B cell (primary cell): Measurements from ENCODE around the gene HDAC9. TPM values are rescaled to one million over a fixed set of nuclear protein-coding genes. Genes with fewer than 3 reads are reported as not detected.
A peak's percentile ranks its signal among the peaks of the same experiment; 100 is the strongest.
"Not testable (repeated sequence)": the region's sequence is repeated elsewhere in the genome, so short reads cannot be mapped to it uniquely, and the experiment has no call there.

Experiments
- ATAC-seq: fragments of 200-7000 bp; cut with Tn5 transposase; one replicate; pipeline ENCODE4 v1.10.0; 2021; ENCODE audit warnings: low read depth, mild to moderate bottlenecking, moderate number of reproducible peaks, moderate library complexity
- CTCF ChIA-PET: fragments of 350-600 bp; sonication (Branson Sonifier 250); formaldehyde crosslinking; loops from one replicate; lab custom pipeline; 2021; ENCODE audit warnings: antibody characterized with exemption, inconsistent platforms; lab: Charles Lee
- POLR2A ChIA-PET: fragments of 350-600 bp; sonication (Branson Sonifier 250); formaldehyde crosslinking; loops from one replicate; lab custom pipeline; 2021; ENCODE audit warnings: antibody characterized with exemption; lab: Charles Lee
- DNase-seq: peaks from one replicate; pipeline ENCODE4 v3.0.0; 2013
- H2AFZ ChIP-seq: 2 replicates; pipeline ENCODE4 v1.6.1; 2012; ENCODE audit warnings: mild to moderate bottlenecking, low read depth, low read length; ENCODE audit not compliant: insufficient read depth, poor library complexity, severe bottlenecking
- H3K27ac ChIP-seq, 2 donors: 1 replicate in 1 of 2; 2 replicates in 1 of 2; pipeline ENCODE4 v1.5.1; 2012 to 2013; ENCODE audit warnings: low read length in 2 of 2, mild to moderate bottlenecking in 2 of 2, moderate library complexity in 1 of 2
- H3K27me3 ChIP-seq, 4 experiments: fragments of 200-600 bp in 1 of 4; sonication (generic) in 1 of 4; replicated peaks in 1 of 4; 1 replicate in 2 of 4; 2 replicates in 2 of 4; pipeline versions ENCODE4 v1.6.1 to v1.7.0; 2013 to 2016; ENCODE audit warnings: low read length in 3 of 4, mild to moderate bottlenecking in 2 of 4, mixed read lengths in 1 of 4, moderate library complexity in 1 of 4; ENCODE audit not compliant: insufficient read depth in 4 of 4, control insufficient read depth in 3 of 4; ENCODE audit errors: control extremely low read depth in 1 of 4
- H3K36me3 ChIP-seq, 2 experiments: replicated peaks in 1 of 2; 1 replicate in 1 of 2; 2 replicates in 1 of 2; pipeline versions ENCODE4 v1.6.1 to v1.7.1; 2013; ENCODE audit warnings: low read length in 1 of 2; ENCODE audit not compliant: insufficient read depth in 2 of 2, control insufficient read depth in 1 of 2; ENCODE audit errors: control extremely low read depth in 1 of 2, extremely low read depth in 1 of 2
- H3K4me1 ChIP-seq, 2 donors: fragments of 200-600 bp in 1 of 2; sonication (generic) in 1 of 2; 1 replicate in 1 of 2; 2 replicates in 1 of 2; pipeline versions ENCODE4 v1.5.1 to v1.6.1; 2013 to 2017; ENCODE audit warnings: low read length in 2 of 2; ENCODE audit not compliant: control insufficient read depth in 2 of 2, insufficient read depth in 2 of 2
- H3K4me2 ChIP-seq: replicated peaks from 2 replicates; pipeline ENCODE3; 2012; ENCODE audit warnings: mild to moderate bottlenecking, low read depth, low read length; ENCODE audit not compliant: poor library complexity, severe bottlenecking
- H3K4me3 ChIP-seq, 5 experiments: fragments of 200-600 bp in 1 of 5; sonication (generic) in 1 of 5; 1 replicate in 3 of 5; 2 replicates in 2 of 5; pipeline versions ENCODE4 v1.5.1 to v1.7.0; 2011 to 2016; ENCODE audit warnings: low read length in 4 of 5, mild to moderate bottlenecking in 4 of 5, low read depth in 2 of 5, control low read depth in 1 of 5, moderate library complexity in 1 of 5; ENCODE audit not compliant: insufficient read depth in 1 of 5; ENCODE audit errors: control extremely low read depth in 1 of 5, extremely low read depth in 1 of 5
- H3K79me2 ChIP-seq: fragments of 200-600 bp; sonication (generic); one replicate; pipeline ENCODE4 v1.6.0; 2016; ENCODE audit warnings: low read length; ENCODE audit not compliant: control insufficient read depth, insufficient read depth
- H3K9ac ChIP-seq: fragments of 200-600 bp; sonication (generic); 2 replicates; pipeline ENCODE4 v1.6.1; 2017; ENCODE audit warnings: mild to moderate bottlenecking, low read length, moderate library complexity
- H3K9me3 ChIP-seq, 3 donors: one replicate each; pipeline versions ENCODE4 v1.6.1 to v1.7.1; 2013; ENCODE audit warnings: low read length in 2 of 3; ENCODE audit not compliant: control insufficient read depth in 2 of 3, insufficient read depth in 1 of 3; ENCODE audit errors: control extremely low read depth in 1 of 3
- H4K20me1 ChIP-seq: 2 replicates; pipeline ENCODE4 v1.6.0; 2012; ENCODE audit warnings: mild to moderate bottlenecking, low read length; ENCODE audit not compliant: insufficient read depth, control insufficient read depth, poor library complexity, severe bottlenecking
- H3K27ac Mint-ChIP-seq: one replicate; pipeline ENCODE4 v1.8.0; 2021; ENCODE audit warnings: mixed read lengths
- H3K27me3 Mint-ChIP-seq: one replicate; pipeline ENCODE4 v1.8.0; 2021; ENCODE audit warnings: mixed read lengths
- H3K4me1 Mint-ChIP-seq: one replicate; pipeline ENCODE4 v1.8.0; 2021; ENCODE audit warnings: mixed read lengths
- H3K4me3 Mint-ChIP-seq: one replicate; pipeline ENCODE4 v1.8.0; 2021; ENCODE audit warnings: mixed read lengths
- H3K9me3 Mint-ChIP-seq: one replicate; pipeline ENCODE4 v1.8.0; 2022; ENCODE audit warnings: mixed read lengths; ENCODE audit not compliant: insufficient read depth
- CTCF ChIP-seq: fragments of 200-600 bp; IDR thresholded peaks from one replicate; pipeline ENCODE4 v1.8.0; 2022; ENCODE audit warnings: antibody characterized with exemption, mild to moderate bottlenecking
- EZH2 ChIP-seq: IDR thresholded peaks from 2 replicates; pipeline ENCODE4 v1.6.1; 2012; ENCODE audit warnings: borderline replicate concordance, low read depth, mild to moderate bottlenecking, moderate library complexity, low read length; ENCODE audit not compliant: insufficient read depth, poor library complexity, severe bottlenecking
- WGBS: methylation state at CpG from one replicate; pipeline ENCODE4 v1.1.5; 2013; ENCODE audit warnings: missing lambda C conversion rate; ENCODE audit not compliant: insufficient coverage; 5-methylcytosine and 5-hydroxymethylcytosine counted together
- intact Hi-C: fragments of 100-400 bp; cut with micrococcal nuclease; formaldehyde crosslinking; loops from one replicate; pipeline ENCODE4 v1.10.0; 2022
- polyA plus RNA-seq: library from polyadenylated mRNA; depleted of rRNA; stranded (reverse); fragments of >200 nt; gene quantifications from 2 replicates; pipeline ENCODE4 v1.2.3, GENCODE V29; 2012
- total RNA-seq, 2 donors: library from RNA; stranded (reverse); fragments of 120-200 nt in 1 of 2; gene quantifications; 1 replicate in 1 of 2; 2 replicates in 1 of 2; pipeline versions ENCODE4 v1.2.3 to v1.2.4, GENCODE V29; 2013 to 2022

HDAC9 gene
- total and polyA plus RNA-seq, 2 donors (not counting 1 experiment from before 2014, with no cell fraction given): 49.1 to 64.8 TPM

DNA sequence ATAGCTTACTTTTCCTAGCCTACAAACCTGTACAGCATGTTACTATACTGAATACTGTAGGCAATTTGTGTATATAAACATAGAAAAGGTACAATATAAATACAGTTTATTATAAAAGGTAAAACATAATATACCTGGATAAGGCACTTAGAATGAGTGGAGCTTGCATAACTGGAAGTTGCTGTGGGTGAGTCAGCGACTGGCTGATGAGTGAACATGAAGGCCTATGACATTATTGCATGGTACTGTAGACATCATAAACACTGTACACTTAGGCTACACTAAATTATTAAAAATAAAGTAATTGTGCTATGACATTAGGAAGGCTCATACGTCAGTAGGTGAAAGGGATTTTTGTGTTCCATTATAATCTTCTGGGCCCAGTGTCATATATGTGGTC is 228.8 kb downstream of the HDAC9 start:
- no peak overlapping the region for H2AFZ ChIP-seq
- no peak overlapping the region for H3K27ac ChIP-seq
- H3K4me2 ChIP-seq: no peak overlapping the region
- H4K20me1 ChIP-seq: no peaks in the 10 kb centered on the region
- H3K9me3 ChIP-seq: no peaks in the 10 kb centered on the region
- H3K9ac ChIP-seq: no peak overlapping the region
- 80% methylated on average over 1 of the region's 2 CpGs for WGBS
- no peaks in the 10 kb centered on the region for H3K79me2 ChIP-seq
- H3K27me3 ChIP-seq: no peaks in the 10 kb centered on the region
- H3K27ac Mint-ChIP-seq: no peak overlapping the region
- POLR2A ChIA-PET: no interaction called here
- no peak for DNase-seq
- TF ChIP-seq CTCF (no peak), EZH2 (no peak)
- intact Hi-C loops: no loop called here
- H3K4me1 Mint-ChIP-seq: no peaks in the 10 kb centered on the region
- no peaks in the 10 kb centered on the region for H3K4me1 ChIP-seq
- H3K9me3 Mint-ChIP-seq: no peaks in the 10 kb centered on the region
- H3K27me3 Mint-ChIP-seq: no peaks in the 10 kb centered on the region
- no peak overlapping the region for H3K4me3 ChIP-seq
- CTCF ChIA-PET: interaction anchor here (1.0 kb wide), 1 partner anchor 58 kb away, joined by 3 read pairs; no protein-coding TSS in a partner anchor
- no peak overlapping the region for H3K4me3 Mint-ChIP-seq
- peaks cover 0 to 3% of the 10 kb centered on the region in 2 experiments for H3K36me3 ChIP-seq
- no peak for ATAC-seq

GRCh38 chr7:18727115-18727870 is 231.7 kb downstream of the HDAC9 start:
- no peak overlapping the region for H3K4me3 Mint-ChIP-seq
- Histone ChIP-seq H2AFZ (no peak overlapping the region), H3K27ac (no peak overlapping the region), H3K4me2 (no peak overlapping the region), H3K9me3 (no peaks in the 10 kb centered on the region), H4K20me1 (no peaks in the 10 kb centered on the region), H3K27me3 (no peaks in the 10 kb centered on the region), H3K4me1 (no peaks in the 10 kb centered on the region), H3K36me3 (peaks cover 0 to 3% of the 10 kb centered on the region in 2 experiments), H3K9ac (no peak overlapping the region), H3K79me2 (no peaks in the 10 kb centered on the region), H3K4me3 (no peak overlapping the region)
- no peaks in the 10 kb centered on the region for H3K27me3 Mint-ChIP-seq
- ChIA-PET POLR2A (no interaction called here), CTCF (no interaction called here)
- H3K27ac Mint-ChIP-seq: no peak overlapping the region
- no peaks in the 10 kb centered on the region for H3K4me1 Mint-ChIP-seq
- no peak for DNase-seq
- no peak for TF ChIP-seq EZH2
- TF ChIP-seq CTCF: no peak
- ATAC-seq: no peak
- intact Hi-C loops: no loop called here
- 98% methylated on average over 13 of the region's 18 CpGs for WGBS
- no peaks in the 10 kb centered on the region for H3K9me3 Mint-ChIP-seq

- H3K36me3 ChIP-seq, H3K9ac ChIP-seq, H3K9me3 ChIP-seq, H3K4me2 ChIP-seq, ATAC-seq, H3K27me3 ChIP-seq, H3K27me3 Mint-ChIP-seq, POLR2A ChIA-PET, H3K4me1 ChIP-seq, DNase-seq, H2AFZ ChIP-seq, intact Hi-C loops, H4K20me1 ChIP-seq, H3K79me2 ChIP-seq, H3K4me3 ChIP-seq, H3K9me3 Mint-ChIP-seq, H3K27ac ChIP-seq, CTCF ChIA-PET: not testable (repeated sequence)
- no CpG with 5 or more reads among the region's 2 CpGs for WGBS
- Mint-ChIP-seq H3K4me1 (peaks cover 20% of the 10 kb centered on the region), H3K4me3 (peak overlapping the region; percentile 6), H3K27ac (peak overlapping the region; percentile 26)
These were observed 240.5 kb downstream of the HDAC9 start for GRCh38 chr7:18736012-18736411.
